ENCODE data around the gene SLC12A3. TPM values are rescaled to one million over a fixed set of nuclear protein-coding genes. Genes with fewer than 3 reads are reported as not detected.

Gene SLC12A3
- total RNA-seq, 1 donor from 2014 or later = not detected

Small RNA genes within 50 kb of the gene (microRNA-seq; reads per million reads assigned to microRNA genes)
- gene MIR138-2 (ENCODE audit: borderline number of aligned reads) (7.3 reads per million, percentile 1 among the genes with 10 or more reads in this experiment), gene MIR6863 (ENCODE audit: borderline number of aligned reads) (not detected)

Other genes with a start within 250 kb of the SLC12A3 start
- gene MT1E, start 239.4 kb upstream of the SLC12A3 start, total RNA-seq = 410 TPM
- gene MT1M, start 232.5 kb upstream of the SLC12A3 start, total RNA-seq = 367 TPM
- gene MT1A, start 226.5 kb upstream of the SLC12A3 start, total RNA-seq = 769 TPM
- gene MT1B, start 213.3 kb upstream of the SLC12A3 start, total RNA-seq = not detected
- gene MT1F, start 207.2 kb upstream of the SLC12A3 start, total RNA-seq = 11.8 TPM
- gene MT1G, start 197.1 kb upstream of the SLC12A3 start, total RNA-seq = 41.5 TPM
- gene MT1H, start 195.4 kb upstream of the SLC12A3 start, total RNA-seq = 0.58 TPM
- 971 TPM for gene MT1X, start 182.7 kb upstream of the SLC12A3 start, total RNA-seq
- gene NUP93, start 135.1 kb upstream of the SLC12A3 start, total RNA-seq = 52.7 TPM
- gene HERPUD1, start 66.9 kb downstream of the SLC12A3 start, total RNA-seq = 186 TPM
- gene CETP, start 96.7 kb downstream of the SLC12A3 start, total RNA-seq = 6.4 TPM
- gene NLRC5, start 124.3 kb downstream of the SLC12A3 start, total RNA-seq = 63.9 TPM
- gene CPNE2, start 227.4 kb downstream of the SLC12A3 start, total RNA-seq = 60.1 TPM

Data from mesenteric fat pad (tissue), 1 donor.